ENCODE results near the gene CSF3R.

DNA sequence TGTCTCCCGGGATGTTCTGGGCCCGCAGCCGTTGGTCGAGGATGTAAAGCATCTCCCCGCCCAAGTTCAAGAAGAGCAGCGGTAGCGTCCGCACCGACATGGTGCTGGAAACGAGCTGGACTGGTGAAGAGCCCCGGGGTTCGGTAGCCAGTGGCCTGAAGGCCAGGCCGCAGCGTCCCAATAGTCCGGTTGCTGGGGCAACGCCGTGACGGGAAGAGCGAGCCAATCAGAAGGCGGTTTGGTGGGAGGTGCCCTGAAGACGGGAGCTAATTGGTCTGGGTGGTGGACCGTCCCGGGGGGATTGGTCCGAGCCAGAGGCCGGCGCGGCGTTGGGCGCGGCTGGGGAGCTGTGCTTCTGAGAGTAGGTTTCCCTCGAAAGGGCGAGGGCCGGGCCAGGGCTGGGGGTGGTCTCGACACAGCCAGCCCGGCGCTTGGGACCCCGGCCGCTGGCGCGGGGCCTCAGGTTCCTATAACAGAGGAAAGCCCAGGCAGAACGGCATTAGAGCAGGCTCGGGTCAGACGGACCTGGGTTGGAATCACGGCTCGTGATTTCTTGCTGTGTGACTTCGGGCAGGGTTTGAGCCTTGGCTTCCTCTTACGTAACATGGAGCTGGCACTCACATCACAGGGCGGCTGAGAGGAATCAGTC, 32.3 kb downstream of the CSF3R start, which contains the start of gene OSCP1:
- TF ChIP-seq, protein P1, sequence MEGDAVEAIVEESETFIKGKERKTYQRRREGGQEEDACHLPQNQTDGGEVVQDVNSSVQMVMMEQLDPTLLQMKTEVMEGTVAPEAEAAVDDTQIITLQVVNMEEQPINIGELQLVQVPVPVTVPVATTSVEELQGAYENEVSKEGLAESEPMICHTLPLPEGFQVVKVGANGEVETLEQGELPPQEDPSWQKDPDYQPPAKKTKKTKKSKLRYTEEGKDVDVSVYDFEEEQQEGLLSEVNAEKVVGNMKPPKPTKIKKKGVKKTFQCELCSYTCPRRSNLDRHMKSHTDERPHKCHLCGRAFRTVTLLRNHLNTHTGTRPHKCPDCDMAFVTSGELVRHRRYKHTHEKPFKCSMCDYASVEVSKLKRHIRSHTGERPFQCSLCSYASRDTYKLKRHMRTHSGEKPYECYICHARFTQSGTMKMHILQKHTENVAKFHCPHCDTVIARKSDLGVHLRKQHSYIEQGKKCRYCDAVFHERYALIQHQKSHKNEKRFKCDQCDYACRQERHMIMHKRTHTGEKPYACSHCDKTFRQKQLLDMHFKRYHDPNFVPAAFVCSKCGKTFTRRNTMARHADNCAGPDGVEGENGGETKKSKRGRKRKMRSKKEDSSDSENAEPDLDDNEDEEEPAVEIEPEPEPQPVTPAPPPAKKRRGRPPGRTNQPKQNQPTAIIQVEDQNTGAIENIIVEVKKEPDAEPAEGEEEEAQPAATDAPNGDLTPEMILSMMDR (conservative IDR thresholded peaks at IDR 0.05 in 1 of 2, IDR thresholded peaks at IDR 0.05 in 1 of 2; ENCODE audit: extremely low read depth in 1 of 2, insufficient read depth in 1 of 2, low read depth in 1 of 2, low read length in 2 of 2) = no peak
- no peak for TF ChIP-seq EZH2 (IDR thresholded peaks at IDR 0.05; ENCODE audit: borderline replicate concordance, low read length)

All from mammary epithelial cell (primary cell).